NCI-H510A treated with DMSO at 0.1 percent for 48 hours (cell line): ENCODE measurements around the gene C1orf35.

Experiments used
- DNase-seq: peaks from one replicate; lab custom pipeline; 2025; lab: John Stamatoyannopoulos, UW

C1orf35 gene

DNA sequence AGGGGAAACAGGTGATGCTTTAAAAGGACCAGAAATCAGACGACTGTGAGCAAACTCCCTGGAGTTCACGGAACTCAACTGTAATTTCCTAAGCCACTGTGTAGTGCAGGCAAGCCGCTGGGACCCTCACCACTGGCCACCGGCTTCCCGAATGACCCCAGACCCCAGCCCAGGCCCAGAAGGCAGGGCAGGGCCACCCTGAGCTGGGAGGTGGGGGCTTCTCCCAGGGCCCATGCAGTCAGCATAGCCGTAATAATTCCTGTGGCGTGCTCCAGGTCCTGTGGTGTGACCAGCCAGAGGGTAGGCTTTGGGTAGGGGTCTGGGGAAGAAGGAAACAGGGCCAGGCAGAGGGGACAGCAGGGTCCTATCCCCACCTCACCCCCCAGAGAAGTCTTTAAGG is 24.1 kb downstream of the C1orf35 start:
- no peak for DNase-seq

DNA sequence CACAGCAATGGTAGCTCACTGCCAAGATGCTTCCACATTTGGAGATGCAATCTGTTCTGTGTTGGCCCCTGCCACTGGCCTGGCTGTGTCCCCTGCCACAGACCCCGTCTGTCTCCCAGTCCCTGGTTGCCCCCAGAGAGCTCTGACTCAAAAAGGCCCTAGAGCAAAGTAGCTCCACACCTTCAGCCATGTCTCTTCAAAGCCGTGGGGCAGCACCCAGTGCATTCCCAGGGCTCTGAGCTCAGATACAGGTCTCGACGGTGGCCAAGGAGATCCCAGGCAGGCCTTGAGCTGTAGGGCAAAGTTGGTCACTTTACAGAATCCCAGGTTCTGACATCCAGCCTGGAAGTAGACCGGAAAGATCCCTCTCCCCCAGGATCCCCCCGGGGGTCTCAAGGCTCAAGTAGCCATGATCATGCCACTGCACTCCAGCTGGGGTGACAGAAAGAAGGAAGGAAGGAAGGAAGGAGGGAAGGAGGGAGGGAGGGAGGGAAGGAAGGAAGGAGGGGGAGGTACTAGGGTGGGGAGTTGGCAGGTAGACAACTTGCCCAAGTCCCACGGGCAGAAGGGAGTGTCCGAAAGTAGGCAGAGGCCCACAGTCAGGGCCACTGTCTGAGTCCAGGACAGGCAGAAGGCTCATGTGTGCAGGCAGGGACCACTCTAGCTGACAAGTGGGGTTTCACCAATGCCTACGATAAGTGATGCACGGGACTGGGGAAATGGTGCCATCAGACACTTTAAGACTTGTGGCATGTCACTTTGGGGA is 25.4 kb downstream of the C1orf35 start:
- no peak for DNase-seq

DNA sequence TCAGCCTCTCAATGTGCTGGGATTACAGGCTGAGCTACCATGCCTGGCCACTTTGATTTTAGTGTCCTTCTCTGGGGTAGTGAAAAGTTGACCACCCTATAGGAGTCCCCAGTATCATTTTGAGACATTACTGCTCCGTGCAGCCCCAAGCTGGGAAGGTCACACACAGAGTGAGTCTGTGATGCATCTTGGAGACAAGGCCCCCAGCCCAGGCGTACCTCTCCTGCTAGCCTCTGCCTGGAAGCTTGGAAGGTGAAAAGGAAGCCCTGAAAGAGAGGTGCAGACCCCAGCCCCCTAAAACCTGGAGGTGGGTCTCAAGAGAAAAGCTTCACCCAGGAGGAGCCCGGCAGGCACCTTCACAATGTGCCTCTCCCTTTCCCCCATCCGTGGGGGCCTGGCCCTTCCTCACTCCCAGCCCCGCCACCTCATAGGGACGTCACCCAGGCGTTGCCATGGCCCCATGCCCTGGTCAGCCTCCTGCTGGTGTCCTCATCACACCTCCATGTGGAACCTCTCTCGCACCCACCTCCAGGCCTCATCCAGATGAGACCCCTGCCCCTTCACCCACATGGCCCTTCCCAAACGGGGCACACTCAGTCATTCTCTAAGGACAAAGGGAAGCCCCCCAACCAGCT is 26.2 kb downstream of the C1orf35 start:
- no peak for DNase-seq

DNA sequence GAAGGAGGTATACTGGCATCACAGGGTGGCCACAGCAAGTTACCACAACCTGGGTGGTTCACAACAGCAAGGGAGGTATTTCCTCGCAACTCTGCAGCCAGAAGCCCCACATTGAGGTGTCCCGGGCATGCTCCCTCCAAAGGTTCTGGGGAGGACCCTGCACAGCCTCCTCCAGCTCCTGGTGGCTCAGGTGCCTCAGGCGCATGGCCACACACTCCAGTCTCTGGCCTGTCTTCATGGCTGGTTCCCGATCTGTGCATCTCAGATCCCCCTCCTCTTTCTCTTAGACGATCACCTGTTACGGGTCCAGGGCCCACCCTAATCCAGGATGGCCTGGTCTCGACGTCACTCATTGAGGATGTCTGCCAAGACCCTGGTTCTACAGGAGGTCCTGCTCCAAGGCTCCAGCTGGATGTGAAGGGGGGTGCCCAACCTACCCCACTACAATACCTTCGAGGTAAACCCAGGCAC is 27.3 kb downstream of the C1orf35 start:
- DNase-seq = no peak

DNA sequence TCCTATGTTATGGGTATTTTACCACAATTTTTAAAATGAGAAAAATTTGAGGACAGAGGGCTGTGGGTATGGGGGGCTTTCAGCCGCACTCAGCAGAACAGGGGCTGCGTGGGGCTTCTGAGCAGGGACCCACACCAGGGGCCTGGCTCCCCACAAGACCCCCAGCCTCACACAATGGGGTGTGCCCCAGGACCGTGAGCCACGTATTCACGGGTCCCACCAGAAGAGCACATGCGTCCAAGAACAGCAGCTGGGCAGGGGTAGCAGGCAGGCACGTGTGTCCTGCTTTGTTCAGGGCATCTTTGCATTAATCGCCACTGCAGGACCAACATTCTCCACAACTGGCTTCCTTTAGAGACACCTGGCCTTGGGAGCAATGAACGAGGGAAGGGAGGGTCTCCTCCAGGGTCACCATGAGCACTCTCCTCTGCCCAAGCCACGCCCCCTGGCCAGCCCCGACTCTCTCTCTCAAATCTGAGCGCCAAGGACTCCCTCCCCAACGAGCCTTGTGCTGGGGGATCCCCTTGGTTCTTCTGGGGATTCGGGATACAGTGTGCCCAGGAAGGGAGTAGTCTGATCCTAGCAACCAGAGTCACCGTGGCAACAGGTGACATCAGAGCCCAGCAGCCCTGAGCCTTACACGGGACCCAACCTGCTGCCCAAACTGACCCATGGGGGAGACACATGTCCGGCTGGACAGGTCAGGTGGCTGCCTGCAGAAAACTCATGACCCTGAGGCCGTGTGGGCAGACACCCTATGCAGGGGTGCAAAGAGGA is 28.0 kb downstream of the C1orf35 start:
- DNase-seq = no peak

DNA sequence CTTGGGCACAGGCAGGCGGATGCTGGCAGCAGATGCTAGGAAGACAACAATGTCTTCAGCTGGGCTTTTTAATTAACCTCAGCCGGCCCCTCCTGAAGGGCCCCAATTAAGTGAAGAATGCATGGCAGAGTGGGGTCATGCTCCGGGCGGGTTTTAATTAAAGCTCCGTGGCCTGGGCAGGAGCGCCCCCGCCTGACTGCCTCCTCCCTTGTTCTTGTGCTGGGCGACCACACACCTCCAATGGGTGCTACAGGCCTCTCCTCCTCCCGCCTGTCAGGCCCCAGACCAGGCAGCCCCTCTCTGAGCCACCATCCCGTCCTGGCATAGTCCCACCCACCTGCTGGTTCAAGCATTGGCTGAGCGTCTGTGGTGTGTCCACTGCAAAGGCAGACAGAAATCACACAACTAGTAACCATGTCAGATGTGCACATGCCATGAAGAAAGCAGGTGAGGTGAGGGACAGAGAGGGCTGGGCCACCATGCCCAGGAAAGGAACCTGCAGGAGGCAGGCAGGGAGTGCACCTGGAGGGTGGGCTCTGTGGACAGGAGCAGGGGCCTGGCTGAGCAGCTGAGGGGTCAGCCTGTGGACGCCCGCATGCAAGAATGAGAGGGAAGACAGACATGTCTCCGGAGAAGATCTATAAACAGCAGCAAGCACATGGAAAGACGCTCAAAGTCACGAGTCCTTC is 29.1 kb downstream of the C1orf35 start:
- DNase-seq = no peak

DNA sequence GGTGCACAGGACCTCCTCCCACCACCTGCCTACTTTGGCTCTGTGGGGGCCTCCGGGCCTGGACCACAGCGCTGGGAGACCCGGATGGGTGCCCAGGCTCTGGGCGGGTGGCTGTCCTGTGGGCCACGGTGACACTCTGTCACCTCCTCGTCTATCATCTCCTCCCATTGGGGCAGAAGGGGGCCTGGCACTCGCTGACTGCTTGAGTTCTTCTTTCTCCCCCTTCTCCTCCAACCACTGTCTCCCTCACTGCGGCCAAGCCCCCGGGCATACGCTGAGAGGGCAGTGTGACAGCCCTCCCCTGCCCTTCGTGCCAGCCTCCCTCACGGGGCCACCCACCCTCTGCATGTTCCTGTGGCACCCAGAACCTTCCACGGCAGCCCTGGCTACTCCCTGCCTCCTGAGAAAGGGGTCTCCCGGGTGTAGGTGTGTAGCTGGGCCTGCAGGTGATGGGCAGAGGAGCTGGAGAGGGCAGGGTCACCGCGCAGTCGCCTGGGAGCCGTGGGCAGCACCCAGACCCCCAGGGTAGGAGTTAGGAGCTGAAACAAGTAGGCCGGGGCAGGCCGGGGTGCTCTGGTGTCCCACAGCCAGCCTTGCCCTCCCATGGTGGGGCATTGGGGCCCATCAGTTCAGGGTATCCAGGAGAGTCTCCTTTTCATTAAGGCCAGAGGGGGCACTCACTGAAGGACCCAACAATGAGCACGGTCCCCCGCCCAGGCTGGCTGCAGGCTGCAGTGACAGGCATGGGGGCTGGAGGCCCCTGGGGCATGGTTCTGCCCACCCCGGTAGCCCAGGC is 29.9 kb downstream of the C1orf35 start:
- DNase-seq = no peak

DNA sequence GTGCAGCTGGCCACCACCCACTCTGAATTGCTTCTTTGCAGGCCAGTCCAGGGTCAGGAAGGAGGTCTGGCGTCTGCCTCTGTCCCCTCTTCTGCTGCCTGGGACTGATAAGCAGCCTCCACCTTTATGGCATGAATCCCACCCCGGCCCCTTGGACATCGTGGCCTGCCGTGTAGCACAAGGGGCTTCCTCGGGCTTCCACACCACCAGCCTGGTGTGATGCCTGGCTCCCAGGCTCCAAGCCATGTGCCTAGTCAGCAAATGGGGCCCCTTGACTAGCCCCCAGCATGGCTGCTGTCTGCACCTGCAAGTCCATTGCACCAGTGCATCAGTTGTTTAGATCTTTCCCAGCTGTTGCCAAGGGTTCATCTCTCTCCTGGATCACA is 30.5 kb downstream of the C1orf35 start:
- DNase-seq = no peak

DNA sequence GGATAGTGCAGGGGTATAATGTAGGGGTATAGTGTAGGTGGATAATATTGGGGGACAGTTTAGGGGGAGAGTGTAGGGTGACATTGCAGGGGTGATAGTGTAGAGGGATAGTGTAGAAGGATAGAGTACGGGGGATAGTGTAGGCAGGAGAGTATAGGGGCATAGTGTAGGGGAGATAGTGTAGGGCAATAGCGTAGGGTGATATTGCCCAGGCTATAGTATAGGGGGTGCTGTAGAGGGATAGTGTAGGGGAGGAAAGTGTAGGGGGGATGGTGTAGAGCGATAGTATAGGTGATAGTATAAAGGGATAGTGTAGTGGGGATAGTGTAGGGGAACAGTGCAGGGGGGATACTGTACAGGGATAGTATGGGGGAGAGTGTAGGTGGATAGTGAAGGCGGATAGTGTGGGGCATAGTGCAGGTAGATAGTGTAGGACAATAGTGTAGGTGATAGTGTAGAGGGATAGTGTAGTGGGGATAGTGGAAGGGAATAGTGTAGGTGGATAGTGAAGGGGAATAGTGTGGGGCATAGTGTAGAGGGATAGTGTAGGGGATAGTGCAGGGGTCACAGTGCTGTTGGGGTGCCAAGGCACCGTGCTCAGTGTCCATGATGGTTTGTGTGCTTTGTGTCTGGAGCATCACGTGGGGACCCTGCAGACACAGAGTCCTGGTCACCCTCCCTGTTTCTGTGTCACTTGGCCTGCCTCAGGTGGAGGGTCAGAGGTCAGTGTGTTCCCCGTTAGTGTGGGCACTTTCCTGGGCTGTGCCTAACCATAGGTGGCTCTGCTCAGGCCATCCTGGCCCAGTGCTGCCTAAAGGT is 31.1 kb downstream of the C1orf35 start:
- no peak for DNase-seq

DNA sequence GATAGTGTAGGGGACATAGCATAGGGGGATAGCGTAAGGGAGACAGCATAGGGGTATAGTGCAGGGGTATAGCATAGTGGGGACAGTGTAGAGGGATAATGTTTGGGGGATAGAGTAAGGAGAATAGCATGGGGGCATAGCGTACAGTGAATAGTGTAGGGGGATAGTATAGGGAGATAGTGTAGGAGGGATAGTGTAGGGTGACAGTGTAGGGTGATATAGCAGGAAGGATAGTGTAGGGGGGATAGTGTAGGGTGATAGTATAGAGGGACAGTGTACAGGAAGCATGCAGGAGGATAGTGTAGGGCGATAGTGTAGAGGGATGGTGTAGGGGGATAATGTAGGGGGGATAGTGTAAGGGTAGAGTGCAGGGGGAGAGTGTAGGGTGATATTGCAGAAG is 32.3 kb downstream of the C1orf35 start:
- DNase-seq = no peak

DNA sequence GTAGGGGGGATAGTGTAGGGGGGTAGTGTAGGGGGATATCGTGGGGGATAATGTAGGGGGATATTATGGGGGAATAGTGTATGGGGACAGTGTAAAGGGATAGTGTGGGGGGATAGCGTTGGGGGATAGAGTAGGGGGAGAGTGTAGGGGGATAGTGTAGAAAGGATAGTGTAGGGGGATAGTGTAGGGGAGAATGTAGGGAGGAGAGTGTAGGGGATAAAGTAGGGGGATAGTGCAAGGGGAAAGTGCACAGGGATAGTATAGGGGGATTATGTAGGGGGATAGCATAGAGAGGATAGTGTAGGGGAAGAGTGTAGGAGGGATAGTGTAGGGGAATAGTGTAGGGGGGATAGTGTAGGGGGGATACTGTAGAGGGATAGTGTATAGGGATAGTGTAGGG is 33.0 kb downstream of the C1orf35 start:
- no peak for DNase-seq

DNA sequence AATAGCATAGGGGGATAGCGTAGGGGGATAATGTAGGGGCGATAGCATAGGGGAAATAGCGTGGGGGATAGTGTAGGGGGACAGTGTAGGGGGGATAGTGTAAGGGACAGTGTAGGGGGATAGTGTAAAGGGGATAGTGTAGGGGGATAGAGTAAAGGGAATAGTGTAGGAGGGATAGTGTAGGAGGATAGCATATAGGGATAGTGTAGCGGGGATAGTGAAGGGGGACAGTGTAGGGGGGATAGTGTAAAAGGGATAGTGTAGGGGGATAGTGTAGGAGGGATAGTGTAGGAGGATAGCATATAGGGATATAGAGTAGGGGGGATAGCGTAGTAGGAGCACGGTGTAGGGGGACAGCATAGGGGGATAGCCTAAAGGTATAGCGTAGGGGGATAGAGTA is 34.8 kb downstream of the C1orf35 start:
- no peak for DNase-seq

DNA sequence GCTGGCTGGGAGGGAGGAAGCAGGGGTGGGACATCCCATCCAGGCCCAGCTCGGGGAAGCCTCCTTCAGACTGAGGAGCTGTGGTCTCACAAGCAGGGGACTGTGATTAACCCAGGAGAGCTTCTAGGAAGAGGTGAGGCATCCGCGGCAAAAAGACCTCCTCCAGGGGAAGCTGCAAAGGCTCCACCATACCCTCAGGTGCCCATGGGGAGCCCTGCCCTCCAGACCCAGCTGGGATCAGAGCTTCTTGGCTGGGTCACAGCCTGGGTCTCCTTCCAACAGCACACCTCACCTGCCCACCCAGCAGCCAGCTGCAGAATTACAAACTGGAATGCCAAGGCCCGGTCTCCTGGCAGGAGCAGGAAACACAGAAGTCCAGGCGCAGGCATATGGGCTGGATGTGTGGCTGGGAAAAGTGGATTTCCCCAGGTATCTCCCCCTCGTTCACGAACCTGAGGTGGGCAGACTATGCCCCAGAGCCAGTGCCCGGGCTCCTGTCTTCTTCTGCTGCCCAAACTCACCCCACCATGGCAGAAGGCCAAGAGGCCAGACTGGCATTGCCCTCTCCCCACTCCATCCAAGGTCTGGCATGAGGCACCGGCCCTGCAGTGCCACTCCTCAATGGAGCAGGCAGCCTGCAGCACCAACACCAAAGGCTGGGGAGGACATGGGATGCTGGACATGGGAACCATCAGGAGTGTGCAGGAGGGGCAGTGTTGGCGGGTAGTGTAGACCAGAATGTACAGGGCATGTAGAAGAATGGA is 36.1 kb downstream of the C1orf35 start:
- no peak for DNase-seq

DNA sequence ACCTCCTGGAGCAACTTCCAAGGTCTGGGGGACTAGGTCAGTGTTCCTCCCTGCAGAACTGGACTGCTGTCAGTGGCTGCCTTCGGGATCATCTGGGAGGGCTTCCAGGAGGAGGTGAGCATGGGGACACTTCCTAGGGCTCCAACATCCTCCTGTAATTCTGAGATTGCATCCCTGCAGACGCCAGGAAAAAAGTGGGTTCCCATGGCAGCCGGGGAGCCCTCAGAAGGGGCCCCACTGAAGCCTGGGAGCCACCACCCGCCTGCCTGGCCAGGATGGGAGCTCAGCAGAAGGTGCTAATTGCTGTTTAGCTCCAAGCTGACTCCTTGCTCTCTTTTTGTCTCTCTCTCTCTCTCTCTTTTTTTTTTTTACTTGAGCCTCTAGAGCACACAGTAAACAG is 36.7 kb downstream of the C1orf35 start:
- no peak for DNase-seq

DNA sequence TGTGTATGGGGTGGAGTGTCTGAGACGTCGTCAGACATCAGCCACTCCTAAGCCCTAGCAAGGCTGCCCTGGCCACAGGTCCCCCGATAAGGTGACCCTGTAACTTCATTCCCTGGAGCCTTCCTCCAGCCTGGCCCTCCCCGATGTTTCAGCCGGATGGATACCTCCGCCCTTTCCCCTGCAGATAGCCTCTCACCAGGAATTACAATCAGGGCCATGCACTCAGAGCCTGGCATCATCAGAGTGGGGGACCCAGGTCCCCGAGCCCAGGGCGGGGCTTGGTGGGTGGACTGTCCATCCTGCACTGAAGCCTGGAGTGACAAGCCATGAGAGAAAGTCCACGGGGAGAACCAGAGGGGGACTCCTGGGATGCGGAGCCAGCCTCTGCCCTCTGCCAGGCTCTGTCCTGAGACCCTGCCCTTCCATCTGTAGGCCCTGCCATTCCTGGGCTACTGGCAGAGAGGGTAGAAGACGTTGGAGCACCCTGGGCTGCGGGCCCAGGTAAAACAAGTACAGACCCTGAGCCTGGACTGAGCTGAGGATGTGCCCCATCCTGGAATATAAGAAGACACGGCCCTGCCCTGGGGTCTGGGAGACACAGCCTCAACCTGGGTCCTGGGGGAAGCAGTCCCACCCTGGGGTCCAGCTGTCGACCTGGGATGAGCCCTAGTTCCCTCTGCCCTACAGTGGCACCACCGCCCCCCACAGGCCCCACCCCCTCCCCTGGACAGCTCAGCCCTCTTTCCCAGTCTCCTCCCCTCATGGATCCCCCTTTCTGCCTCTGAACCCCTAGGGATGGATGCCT is 37.4 kb downstream of the C1orf35 start:
- no peak for DNase-seq

DNA sequence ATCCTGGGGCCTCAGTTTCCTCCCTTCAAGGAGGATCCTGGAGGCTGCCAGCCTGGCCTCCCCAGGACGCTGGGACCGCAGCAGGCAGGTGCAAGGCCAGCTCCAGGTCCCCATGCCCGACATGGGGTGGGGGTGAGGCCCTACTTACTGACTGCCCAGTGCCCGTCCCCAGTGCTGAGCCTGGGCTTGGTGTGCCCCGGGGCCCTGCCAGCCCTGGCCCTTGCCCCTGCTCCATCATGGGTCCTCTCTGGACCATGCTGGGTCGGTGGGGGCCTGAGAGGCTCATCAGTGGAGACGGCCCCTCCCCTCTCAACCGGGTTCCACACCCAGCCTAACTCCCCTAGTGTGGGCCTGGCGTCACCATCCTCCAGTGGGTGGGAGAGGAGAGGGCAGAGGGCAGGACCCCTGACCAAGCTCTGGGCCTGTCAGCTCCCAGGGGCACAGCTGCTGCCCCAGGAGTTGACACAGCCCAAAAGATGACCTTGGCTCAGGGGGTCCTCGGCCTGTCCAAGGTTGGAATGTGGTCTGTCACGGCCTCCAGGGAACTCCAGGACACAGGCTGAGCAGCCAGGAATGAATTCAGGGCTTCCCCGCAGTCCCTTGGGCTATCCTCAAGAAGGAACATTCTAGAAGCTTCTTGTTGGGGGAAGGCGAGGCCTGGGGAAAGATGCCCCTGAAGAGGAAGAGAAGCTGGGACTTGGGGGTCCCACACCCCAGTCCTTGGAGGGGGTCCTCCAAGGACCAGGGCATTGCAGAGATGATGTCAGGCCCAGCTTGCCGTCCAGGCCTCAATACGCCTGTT is 38.2 kb downstream of the C1orf35 start:
- no peak for DNase-seq

DNA sequence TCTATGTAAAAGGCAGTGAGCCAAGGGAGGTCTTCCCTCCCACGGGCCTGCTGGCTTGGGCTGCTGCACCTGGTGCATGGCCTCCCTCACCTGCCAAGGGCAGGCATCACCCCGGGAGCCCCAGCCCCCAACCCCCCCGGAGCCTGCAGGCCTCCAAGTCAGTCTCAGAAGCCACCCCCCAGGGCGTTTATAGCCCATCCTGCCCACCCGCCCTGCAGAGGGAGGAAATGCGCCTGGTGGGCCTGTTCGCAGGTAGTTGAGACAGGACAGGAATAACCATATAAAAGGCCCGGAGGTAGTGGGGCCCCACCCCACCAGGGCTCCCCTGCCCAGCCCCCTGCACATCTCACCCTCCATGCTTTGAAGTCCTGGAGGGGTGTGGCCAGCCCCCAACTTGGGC is 38.8 kb downstream of the C1orf35 start:
- no peak for DNase-seq
